ENCODE results near the gene NECTIN1.

GRCh38 chr11:119772076-119772475 lies 43.1 kb upstream of the NECTIN1 start:
- TF ChIP-seq POLR2AphosphoS5 (IDR thresholded peaks at IDR 0.05; ENCODE audit: borderline replicate concordance, low read depth, low read length) (no peak), EZH2 (IDR thresholded peaks at IDR 0.05) (no peak)

Data from SK-N-MC (cell line).